NT2/D1 (cell line): ENCODE measurements around the gene SYNE2.

ENCODE experiments used
- YY1 ChIP-seq: IDR thresholded peaks from 2 replicates; pipeline ENCODE4 v1.6.1; 2011; ENCODE audit not compliant: insufficient read length, insufficient read depth
- ZNF274 ChIP-seq: IDR thresholded peaks from 2 replicates; pipeline ENCODE4 v1.6.1; 2011; ENCODE audit warnings: mild to moderate bottlenecking, low read depth, low read length

- TF ChIP-seq ZNF274 (no peak), YY1 (no peak)
Measured at GRCh38 chr14:64159588-64159987, 306.8 kb downstream of the SYNE2 start.
